Sigmoid colon (tissue), 7 donors: ENCODE data around the gene PTPRD. TPM values are rescaled to one million over a fixed set of nuclear protein-coding genes. Genes with fewer than 3 reads are reported as not detected.
"Not testable (repeated sequence)": the region's sequence is repeated elsewhere in the genome, so short reads cannot be mapped to it uniquely, and the experiment has no call there.

Source experiments
- DNase-seq: peaks from one replicate; pipeline ENCODE4 v3.0.0-alpha.2; 2019
- H3K27ac ChIP-seq, 4 donors: fragments of 200-600 bp; sonication (generic); one replicate each; pipeline ENCODE4 v1.5.1; 2016 to 2019; ENCODE audit warnings: mild to moderate bottlenecking in 1 of 4
- H3K27me3 ChIP-seq, 3 donors: fragments of 200-600 bp; sonication (generic); one replicate each; pipeline ENCODE4 v1.5.1; 2019; ENCODE audit warnings: mild to moderate bottlenecking in 1 of 3
- H3K36me3 ChIP-seq, 4 donors: fragments of 200-600 bp; sonication (generic); one replicate each; pipeline ENCODE4 v1.5.1; 2016 to 2019
- H3K4me1 ChIP-seq, 4 donors: fragments of 200-600 bp; sonication (generic); one replicate each; pipeline ENCODE4 v1.5.1; 2017 to 2019
- H3K4me3 ChIP-seq, 4 donors: fragments of 200-600 bp; sonication (generic); one replicate each; pipeline ENCODE4 v1.5.1; 2017 to 2019; ENCODE audit warnings: mild to moderate bottlenecking in 2 of 4, moderate library complexity in 1 of 4
- H3K9me3 ChIP-seq, 4 donors: fragments of 200-600 bp in 3 of 4; sonication (generic) in 3 of 4; one replicate each; pipeline versions ENCODE4 v1.5.1 to v1.6.1; 2013 to 2019
- EP300 ChIP-seq, 4 donors: sonication (generic); formaldehyde crosslinking; IDR thresholded peaks; one replicate each; pipeline ENCODE4 v1.6.1; 2017; ENCODE audit warnings: antibody characterized with exemption in 4 of 4
- POLR2A ChIP-seq, 2 donors: fragments of 450-650 bp; IDR thresholded peaks; one replicate each; pipeline ENCODE4 v1.6.1; 2016; ENCODE audit warnings: antibody characterized with exemption in 2 of 2, mild to moderate bottlenecking in 2 of 2, moderate library complexity in 2 of 2
- POLR2AphosphoS5 ChIP-seq, 4 donors: sonication (generic); formaldehyde crosslinking; IDR thresholded peaks; one replicate each; pipeline ENCODE4 v1.6.1; 2017; ENCODE audit warnings: antibody characterized with exemption in 4 of 4
- WGBS, 2 donors: extraction: QIAGEN DNeasy Blood & Tissue Kit; methylation state at CpG; one replicate each; pipeline ENCODE4 v1.1.7; 2013; 5-methylcytosine and 5-hydroxymethylcytosine counted together
- intact Hi-C: fragments of 100-400 bp; cut with DNase I; formaldehyde crosslinking; loops from one replicate; pipeline ENCODE4 v1.15.1; 2023
- polyA plus RNA-seq, 3 donors: library from polyadenylated mRNA; stranded (reverse); fragments of 200-250 nt; gene quantifications; one replicate each; pipeline ENCODE4 v1.2.3, GENCODE V29; 2013
- total RNA-seq, 4 donors: library from RNA; depleted of rRNA; stranded (reverse); fragments of >200 nt; gene quantifications; one replicate each; pipeline ENCODE4 v1.1.0, GENCODE V29; 2016
- TF ChIP-seq, protein P1 (sequence below), 4 experiments: fragments of 450-650 bp in 3 of 4; fragments of 200-600 bp in 1 of 4; IDR thresholded peaks; one replicate each; pipeline ENCODE4 v1.5.1; 2016 to 2019; ENCODE audit warnings: antibody characterized with exemption in 4 of 4, mild to moderate bottlenecking in 3 of 4, moderate library complexity in 2 of 4
- donor health status: healthy with polysubstance abuse.
- donor health status: Bipolar disorder and iron deficiency.
- donor health status: healthy.

The PTPRD gene
- total and polyA plus RNA-seq, 7 donors, result 1.2 to 18.3 (median 6.3) TPM

- Histone ChIP-seq H3K27me3 (no peaks in the 10 kb centered on the region), H3K36me3 (no peaks in the 10 kb centered on the region), H3K9me3 (no peaks in the 10 kb centered on the region), H3K4me1 (no peaks in the 10 kb centered on the region), H3K27ac (no peak overlapping the region), H3K4me3 (no peak overlapping the region)
- no peak for TF ChIP-seq POLR2AphosphoS5 (IDR thresholded peaks at IDR 0.05)
- TF ChIP-seq, protein P1, sequence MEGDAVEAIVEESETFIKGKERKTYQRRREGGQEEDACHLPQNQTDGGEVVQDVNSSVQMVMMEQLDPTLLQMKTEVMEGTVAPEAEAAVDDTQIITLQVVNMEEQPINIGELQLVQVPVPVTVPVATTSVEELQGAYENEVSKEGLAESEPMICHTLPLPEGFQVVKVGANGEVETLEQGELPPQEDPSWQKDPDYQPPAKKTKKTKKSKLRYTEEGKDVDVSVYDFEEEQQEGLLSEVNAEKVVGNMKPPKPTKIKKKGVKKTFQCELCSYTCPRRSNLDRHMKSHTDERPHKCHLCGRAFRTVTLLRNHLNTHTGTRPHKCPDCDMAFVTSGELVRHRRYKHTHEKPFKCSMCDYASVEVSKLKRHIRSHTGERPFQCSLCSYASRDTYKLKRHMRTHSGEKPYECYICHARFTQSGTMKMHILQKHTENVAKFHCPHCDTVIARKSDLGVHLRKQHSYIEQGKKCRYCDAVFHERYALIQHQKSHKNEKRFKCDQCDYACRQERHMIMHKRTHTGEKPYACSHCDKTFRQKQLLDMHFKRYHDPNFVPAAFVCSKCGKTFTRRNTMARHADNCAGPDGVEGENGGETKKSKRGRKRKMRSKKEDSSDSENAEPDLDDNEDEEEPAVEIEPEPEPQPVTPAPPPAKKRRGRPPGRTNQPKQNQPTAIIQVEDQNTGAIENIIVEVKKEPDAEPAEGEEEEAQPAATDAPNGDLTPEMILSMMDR (IDR thresholded peaks at IDR 0.05), result no peak
- no peak for TF ChIP-seq POLR2A (IDR thresholded peaks at IDR 0.05)
- no peak for TF ChIP-seq EP300 (IDR thresholded peaks at IDR 0.05)
- 80% methylated on average over 3 of the region's 3 CpGs for WGBS, 2 donors
- intact Hi-C loops, result no loop called here
- no peak for DNase-seq
Observed at GRCh38 chr9:9004810-9005209, 1608.0 kb downstream of the PTPRD start.

- H3K36me3 ChIP-seq, result no peaks in the 10 kb centered on the region
- H3K27me3 ChIP-seq, result no peaks in the 10 kb centered on the region
- intact Hi-C loops, result no loop called here
- 67 to 75% methylated on average over 5 of the region's 5 CpGs for whole genome bisulfite sequencing, 2 donors
- H3K4me3 ChIP-seq, result no peak overlapping the region
- no peak for TF ChIP-seq POLR2A (IDR thresholded peaks at IDR 0.05)
- no peak for TF ChIP-seq POLR2AphosphoS5 (IDR thresholded peaks at IDR 0.05)
- TF ChIP-seq, protein P1 (IDR thresholded peaks at IDR 0.05), result no peak
- no peak for TF ChIP-seq EP300 (IDR thresholded peaks at IDR 0.05)
- no peak for DNase-seq
- H3K9me3 ChIP-seq, result no peaks in the 10 kb centered on the region
- H3K4me1 ChIP-seq, result no peaks in the 10 kb centered on the region
- H3K27ac ChIP-seq, result no peak overlapping the region
Observed at GRCh38 chr9:9002826-9003583, 1609.8 kb downstream of the PTPRD start.

DNA sequence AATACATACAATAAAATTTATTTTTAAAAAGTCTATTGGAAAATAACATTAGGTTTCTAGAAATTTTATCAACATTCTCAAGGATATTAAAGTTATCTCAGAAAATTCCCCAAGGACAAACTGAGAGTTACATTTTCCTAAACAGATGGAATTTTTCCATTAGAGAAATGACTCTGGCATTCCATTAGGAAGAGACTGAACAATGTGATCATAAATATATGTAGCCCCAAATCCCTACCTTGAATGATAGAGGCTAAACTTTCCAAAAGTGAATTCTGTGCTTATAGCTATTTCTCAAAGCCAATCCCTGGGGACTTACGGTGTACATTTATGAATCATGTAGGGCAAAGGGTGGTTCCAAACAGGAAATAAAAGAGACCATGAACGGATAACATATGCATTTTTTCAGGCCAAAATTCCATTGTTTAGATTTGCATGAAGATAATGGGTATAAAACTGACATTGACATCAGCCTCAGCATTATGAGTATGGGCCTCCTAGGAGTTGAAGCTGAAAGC is 1632.2 kb downstream of the PTPRD start:
- no peaks in the 10 kb centered on the region for H3K36me3 ChIP-seq
- no peaks in the 10 kb centered on the region for H3K9me3 ChIP-seq
- H3K4me1 ChIP-seq, result no peaks in the 10 kb centered on the region
- no peak for TF ChIP-seq EP300 (IDR thresholded peaks at IDR 0.05)
- TF ChIP-seq POLR2A (IDR thresholded peaks at IDR 0.05), result no peak
- TF ChIP-seq, protein P1 (IDR thresholded peaks at IDR 0.05), result no peak
- TF ChIP-seq POLR2AphosphoS5 (IDR thresholded peaks at IDR 0.05), result no peak
- 40 to 44% methylated on average over 2 of the region's 2 CpGs for WGBS, 2 donors
- DNase-seq, result no peak
- intact Hi-C loops, result no loop called here
- no peak overlapping the region for H3K27ac ChIP-seq
- H3K27me3 ChIP-seq, result no peaks in the 10 kb centered on the region
- H3K4me3 ChIP-seq, result no peak overlapping the region

DNA sequence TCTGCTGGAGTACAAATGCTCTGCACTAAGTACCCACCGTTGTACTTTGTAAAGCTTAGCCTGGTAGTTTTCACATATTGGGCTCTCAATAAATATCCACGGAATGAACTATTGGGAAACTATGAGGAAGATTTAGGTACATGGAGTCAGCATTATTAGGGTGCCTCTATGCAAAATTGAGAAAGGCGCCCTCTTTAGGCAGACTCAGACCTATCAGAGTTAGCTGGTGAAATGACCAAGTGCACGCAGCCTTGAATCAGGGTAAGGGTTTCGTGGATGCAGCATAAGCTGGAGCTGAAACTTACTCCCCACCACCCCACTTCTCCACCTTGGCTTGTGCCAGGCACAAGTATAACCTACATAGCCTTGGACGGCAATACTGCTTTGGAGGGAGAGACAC is 1634.5 kb downstream of the PTPRD start:
- H3K27me3 ChIP-seq, result no peaks in the 10 kb centered on the region
- no peaks in the 10 kb centered on the region for H3K4me1 ChIP-seq
- 92% methylated on average over 6 of the region's 6 CpGs for WGBS, 2 donors
- intact Hi-C loops, result no loop called here
- no peak overlapping the region for H3K27ac ChIP-seq
- TF ChIP-seq POLR2A (IDR thresholded peaks at IDR 0.05) (no peak), EP300 (IDR thresholded peaks at IDR 0.05) (no peak), POLR2AphosphoS5 (IDR thresholded peaks at IDR 0.05) (no peak)
- TF ChIP-seq, protein P1 (IDR thresholded peaks at IDR 0.05), result no peak
- H3K36me3 ChIP-seq, result no peaks in the 10 kb centered on the region
- H3K4me3 ChIP-seq, result no peak overlapping the region
- DNase-seq, result no peak
- H3K9me3 ChIP-seq, result no peaks in the 10 kb centered on the region

- H3K4me1 ChIP-seq, H3K27ac ChIP-seq, H3K4me3 ChIP-seq, H3K9me3 ChIP-seq, intact Hi-C loops, H3K36me3 ChIP-seq, DNase-seq, H3K27me3 ChIP-seq: not testable (repeated sequence)
- 43 to 64% methylated on average over 3 of the region's 3 CpGs for WGBS, 2 donors
Observed at GRCh38 chr9:8968350-8968749, 1644.5 kb downstream of the PTPRD start.
